ENCODE measurements around the gene TSC2. TPM values are rescaled to one million over a fixed set of nuclear protein-coding genes. Genes with fewer than 3 reads are reported as not detected.
A peak's percentile ranks its signal among the peaks of the same experiment; 100 is the strongest.
"Not testable (repeated sequence)": the region's sequence is repeated elsewhere in the genome, so short reads cannot be mapped to it uniquely, and the experiment has no call there.

TSC2 gene
- total RNA-seq, 1 donor from 2014 or later: 117 TPM

- no peak for DNase-seq (ENCODE audit: low spot score)
Measured at GRCh38 chr16:2095918-2096582, 48.3 kb downstream of the TSC2 start.

GRCh38 chr16:2096853-2097595 is 49.2 kb downstream of the TSC2 start:
- ATAC-seq: no peak
- DNase-seq (ENCODE audit: low spot score): no peak

More at GRCh38 chr16:2095918-2096582, 48.3 kb downstream of the TSC2 start:
- ATAC-seq: no peak

GRCh38 chr16:2097689-2098088 is 49.9 kb downstream of the TSC2 start:
- DNase-seq (ENCODE audit: low spot score); ATAC-seq: not testable (repeated sequence)

GRCh38 chr16:2101581-2101980 is 53.8 kb downstream of the TSC2 start:
- not testable (repeated sequence) for ATAC-seq; DNase-seq (ENCODE audit: low spot score)

DNA sequence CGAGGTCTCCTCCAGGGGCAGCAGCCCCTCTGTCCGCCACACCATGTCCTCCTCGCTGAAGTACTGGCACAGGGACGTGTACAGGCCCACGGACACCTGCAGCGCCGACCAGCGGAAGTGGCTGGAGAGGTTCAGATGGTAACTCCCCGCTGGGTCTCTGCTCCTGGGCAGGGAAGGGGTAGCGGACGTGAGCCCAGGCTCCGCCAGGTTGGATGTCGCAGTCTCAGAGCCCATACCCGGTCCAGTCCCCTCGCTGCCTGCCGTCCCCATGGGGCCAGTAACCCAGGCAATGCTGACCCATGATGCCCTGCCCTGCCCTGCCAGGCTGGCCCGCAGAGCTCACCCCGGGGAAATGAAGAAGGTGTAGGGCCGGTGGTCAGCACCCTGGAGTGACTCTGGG is 54.7 kb downstream of the TSC2 start:
- no peak for ATAC-seq
- DNase-seq (ENCODE audit: low spot score): no peak

DNA sequence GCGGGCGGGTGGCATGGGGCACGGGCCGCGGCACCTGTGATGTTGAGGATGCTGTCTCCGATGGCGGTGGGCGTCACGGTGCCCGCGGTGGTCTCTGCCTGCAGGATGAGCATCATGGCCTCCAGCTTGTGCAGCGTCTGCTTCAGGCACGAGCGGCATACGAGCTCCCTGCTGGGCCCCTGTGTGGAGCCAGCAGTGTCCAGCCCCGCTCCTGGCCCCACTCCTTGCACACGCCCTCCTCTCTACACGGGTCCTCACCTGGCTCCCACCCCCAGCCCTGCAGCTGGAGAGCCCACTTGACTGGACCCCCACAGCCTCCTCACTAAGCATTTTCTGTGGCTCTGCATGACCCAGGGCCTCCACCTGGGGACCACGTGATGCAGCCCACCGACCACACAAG is 56.7 kb downstream of the TSC2 start:
- peak; percentile 29 for ATAC-seq
- not testable (repeated sequence) for DNase-seq (ENCODE audit: low spot score)

GRCh38 chr16:2105291-2105690 is 57.5 kb downstream of the TSC2 start:
- DNase-seq (ENCODE audit: low spot score); ATAC-seq: not testable (repeated sequence)

GRCh38 chr16:2105769-2106168 is 58.0 kb downstream of the TSC2 start:
- ATAC-seq; DNase-seq (ENCODE audit: low spot score): not testable (repeated sequence)

- not testable (repeated sequence) for DNase-seq (ENCODE audit: low spot score); ATAC-seq
Measured at GRCh38 chr16:2106211-2106610, 58.4 kb downstream of the TSC2 start.

- DNase-seq (ENCODE audit: low spot score); ATAC-seq: not testable (repeated sequence)
Measured at GRCh38 chr16:2107121-2107790, 59.5 kb downstream of the TSC2 start.

DNA sequence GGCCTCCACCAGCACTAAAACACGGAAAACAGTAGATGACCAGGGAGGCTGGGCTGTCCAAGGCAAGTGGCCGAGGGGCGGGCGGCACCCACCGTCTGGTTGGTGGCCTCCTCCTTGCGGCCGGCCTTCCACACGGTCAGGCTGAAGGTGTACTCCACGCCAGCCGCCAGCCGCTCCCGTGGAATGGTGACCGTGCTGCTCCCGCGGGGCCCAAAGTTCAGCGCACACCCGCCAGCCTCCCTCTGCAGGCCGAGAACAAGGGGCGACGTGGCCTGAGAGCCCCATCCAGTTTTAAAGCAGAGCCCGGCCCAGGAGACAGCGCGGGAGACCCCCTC is 60.0 kb downstream of the TSC2 start:
- not testable (repeated sequence) for ATAC-seq; DNase-seq (ENCODE audit: low spot score)

DNA sequence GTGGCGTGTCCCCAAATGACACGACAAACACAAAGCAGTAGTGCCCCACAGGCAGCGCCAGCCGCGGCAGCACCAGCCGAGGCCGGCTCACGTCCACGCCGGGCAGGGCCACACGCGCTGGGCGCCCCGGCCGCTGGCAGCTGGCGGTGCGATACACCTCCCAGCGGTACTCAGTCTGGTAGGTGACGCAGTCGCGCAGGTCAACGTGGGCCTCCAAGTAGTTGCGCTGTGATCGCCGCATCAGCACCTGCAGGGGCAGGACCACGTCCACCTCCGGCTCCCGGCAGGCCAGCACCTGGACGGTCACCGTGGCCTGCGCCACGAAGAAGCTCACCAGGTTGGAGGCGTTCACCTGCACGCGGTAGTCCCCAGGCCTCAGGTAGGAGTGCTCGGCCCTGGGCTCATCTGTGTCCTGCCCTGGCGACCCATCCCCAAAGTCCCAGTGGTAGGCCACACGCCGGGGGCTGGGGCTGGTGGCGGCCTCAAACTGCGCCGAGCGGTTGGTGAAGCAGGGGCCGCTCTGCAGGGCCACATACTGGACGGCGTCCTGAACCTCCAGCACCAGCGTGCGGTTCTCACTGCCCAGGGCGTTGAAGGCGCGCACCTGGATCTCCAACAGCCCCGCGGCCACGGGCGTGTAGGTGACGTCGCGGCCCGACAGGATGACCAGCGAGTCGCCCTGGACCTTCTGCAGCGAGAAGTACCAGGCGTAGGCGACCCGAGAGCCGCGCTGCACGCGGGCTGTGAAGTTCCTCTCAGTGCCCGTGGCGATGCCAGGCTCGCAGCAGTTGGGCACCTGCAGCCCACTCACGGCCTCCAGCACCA is 60.9 kb downstream of the TSC2 start:
- not testable (repeated sequence) for ATAC-seq; DNase-seq (ENCODE audit: low spot score)

DNA sequence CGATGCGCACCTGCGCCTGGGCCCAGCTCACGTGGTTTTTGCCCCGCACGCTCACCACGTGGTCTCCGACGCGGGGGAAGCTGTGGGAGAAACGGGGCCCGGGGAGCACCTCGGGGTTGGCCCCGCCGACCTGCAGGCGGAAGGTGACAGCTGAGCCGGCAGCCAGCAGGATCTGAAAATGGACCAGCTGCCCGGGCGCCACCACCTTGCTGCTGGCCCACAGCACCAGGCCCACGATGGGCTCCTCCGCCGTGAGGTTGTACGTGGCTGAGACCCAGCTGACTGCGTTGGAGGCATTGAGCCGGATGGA is 61.4 kb downstream of the TSC2 start:
- peak; percentile 11 for ATAC-seq
- not testable (repeated sequence) for DNase-seq (ENCODE audit: low spot score)

GRCh38 chr16:2109872-2110271 is 62.1 kb downstream of the TSC2 start:
- ATAC-seq: peak; percentile 19
- not testable (repeated sequence) for DNase-seq (ENCODE audit: low spot score)

DNA sequence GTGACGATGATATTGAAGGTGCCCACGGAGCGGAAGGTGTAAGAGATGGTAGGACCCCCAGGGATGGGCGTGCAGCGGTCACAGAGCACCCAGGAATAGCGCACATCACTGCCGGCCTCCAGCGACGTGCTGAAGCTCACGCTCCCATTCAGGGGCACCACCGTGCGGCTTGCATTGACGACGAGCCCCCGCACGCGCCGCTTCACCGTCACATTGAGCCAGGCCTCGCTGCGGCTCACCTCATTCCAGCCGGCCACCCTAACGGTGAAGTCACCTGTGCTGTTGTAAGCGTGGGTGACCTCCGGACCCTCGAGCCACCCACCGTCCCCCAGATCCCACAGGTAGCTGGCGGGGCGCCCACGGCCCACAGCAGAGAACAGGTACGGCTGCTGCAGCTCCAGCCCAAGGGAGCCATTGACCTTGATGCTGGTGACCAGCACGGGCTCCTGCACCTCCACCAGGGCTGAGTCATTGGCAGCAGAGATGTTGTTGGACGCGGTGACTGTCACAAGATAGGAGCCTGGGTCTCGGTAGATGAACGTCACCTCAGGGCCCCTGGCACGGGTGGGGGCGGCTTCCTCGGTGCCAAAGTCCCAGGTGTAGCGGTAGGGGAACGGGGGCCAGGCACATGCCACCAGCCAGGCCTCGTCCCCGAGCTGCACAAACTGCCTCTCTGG is 62.7 kb downstream of the TSC2 start:
- DNase-seq (ENCODE audit: low spot score): not testable (repeated sequence)
- ATAC-seq: peak; percentile 39

- peak; percentile 9 for ATAC-seq
- not testable (repeated sequence) for DNase-seq (ENCODE audit: low spot score)
Measured at GRCh38 chr16:2111009-2111353, 63.2 kb downstream of the TSC2 start.

GRCh38 chr16:2111412-2112335 is 63.9 kb downstream of the TSC2 start:
- ATAC-seq: peak; percentile 13
- DNase-seq (ENCODE audit: low spot score): not testable (repeated sequence)

DNA sequence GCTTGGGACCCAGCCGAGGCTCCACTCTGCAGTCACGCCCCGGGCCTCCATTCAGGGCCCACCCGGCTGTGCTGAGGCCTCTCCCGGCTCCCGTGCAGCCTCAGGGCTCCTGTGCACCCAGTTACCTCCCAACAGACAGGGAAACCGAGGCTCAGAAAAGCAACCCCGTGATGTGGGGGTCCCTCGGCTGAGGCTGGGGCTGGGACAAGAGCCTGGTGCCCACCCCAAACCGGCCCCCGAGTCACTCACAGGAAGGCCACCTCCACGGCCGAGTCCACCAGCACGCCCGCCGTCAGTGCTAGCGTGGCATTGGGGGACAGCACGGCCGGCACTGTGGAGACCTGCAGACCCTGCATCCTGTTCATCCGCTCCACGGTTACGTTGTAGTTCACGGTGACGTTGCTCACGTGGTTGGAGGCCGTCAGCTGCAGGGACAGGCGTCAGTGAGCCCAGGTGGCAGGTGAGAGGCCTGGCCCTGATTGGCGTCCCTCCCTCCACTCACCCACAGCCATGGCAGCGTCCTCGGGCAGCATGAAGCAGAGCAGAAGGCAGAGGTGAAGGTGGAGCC is 64.8 kb downstream of the TSC2 start:
- not testable (repeated sequence) for ATAC-seq; DNase-seq (ENCODE audit: low spot score)

GRCh38 chr16:2114225-2114624 is 66.4 kb downstream of the TSC2 start:
- not testable (repeated sequence) for ATAC-seq; DNase-seq (ENCODE audit: low spot score)

Data from left lobe of liver (tissue), 2 donors.